Fibroblast of mammary gland (primary cell): ENCODE results near the gene LIN7B.

ENCODE experiments used
- DNase-seq: peaks from one replicate; pipeline ENCODE4 v3.0.0-alpha.2; 2010; ENCODE audit warnings: low read depth
- H3K4me3 ChIP-seq: 2 replicates; pipeline ENCODE4 v1.5.1; 2011; ENCODE audit warnings: low read depth, mild to moderate bottlenecking, low read length, moderate library complexity; ENCODE audit not compliant: control insufficient read depth
- CTCF ChIP-seq: conservative IDR thresholded peaks from 2 replicates; pipeline ENCODE4 v1.5.1; 2011; ENCODE audit warnings: low read depth, low read length, inconsistent platforms; ENCODE audit not compliant: control insufficient read depth, insufficient read depth

Gene LIN7B

DNA sequence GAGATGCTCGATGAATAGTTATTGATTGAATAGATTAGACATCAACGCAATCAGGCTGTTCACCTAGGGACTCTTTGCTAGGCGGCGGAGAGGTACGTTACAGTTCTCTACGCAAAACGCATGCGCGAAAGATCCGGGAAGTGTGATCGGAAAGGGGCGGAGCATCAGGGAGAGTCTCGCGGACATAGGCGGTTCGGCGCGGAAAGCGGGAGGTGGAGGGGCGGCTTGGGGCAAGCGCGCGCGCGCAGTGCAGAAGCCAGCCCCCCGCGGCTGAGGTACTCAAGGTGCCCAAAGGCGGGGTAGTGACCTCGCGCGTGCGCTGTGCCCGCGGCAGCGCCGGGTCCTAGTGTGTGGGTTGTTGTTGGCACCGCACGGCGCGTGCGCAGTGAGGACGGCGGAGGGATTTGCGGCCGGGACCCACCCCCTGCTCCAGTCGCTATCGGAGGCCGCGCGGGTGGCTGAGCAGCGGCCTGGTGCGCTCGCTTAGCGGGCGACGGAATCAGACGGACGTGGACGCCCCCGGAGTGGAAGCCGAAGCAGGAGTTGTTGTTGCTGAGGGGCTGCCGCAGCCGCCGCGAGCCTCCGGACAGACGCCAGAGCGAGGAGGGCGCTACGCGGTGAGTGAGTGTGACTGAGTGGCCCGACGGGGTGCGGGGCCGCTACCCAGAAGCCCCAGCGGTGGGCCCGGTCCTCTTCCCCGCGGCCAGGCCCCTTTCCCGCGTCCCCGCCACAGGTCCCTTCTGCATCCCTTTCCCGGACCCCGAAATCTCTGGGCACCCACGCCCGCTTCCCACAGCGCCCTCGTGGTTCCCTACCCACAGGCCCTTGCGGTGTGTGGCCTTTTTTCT, 28.9 kb upstream of the LIN7B start, which contains the start of gene SNRNP70:
SNRNP70 (plus strand) TSS at position 432 of the 848 bp plus-strand sequence. CDS start 964 bp downstream, outside the sequence.
- H3K4me3 ChIP-seq: peak within 1 kb of the TSS; percentile 96
- peak; percentile 99 for DNase-seq
- TF ChIP-seq CTCF: no peak

DNA sequence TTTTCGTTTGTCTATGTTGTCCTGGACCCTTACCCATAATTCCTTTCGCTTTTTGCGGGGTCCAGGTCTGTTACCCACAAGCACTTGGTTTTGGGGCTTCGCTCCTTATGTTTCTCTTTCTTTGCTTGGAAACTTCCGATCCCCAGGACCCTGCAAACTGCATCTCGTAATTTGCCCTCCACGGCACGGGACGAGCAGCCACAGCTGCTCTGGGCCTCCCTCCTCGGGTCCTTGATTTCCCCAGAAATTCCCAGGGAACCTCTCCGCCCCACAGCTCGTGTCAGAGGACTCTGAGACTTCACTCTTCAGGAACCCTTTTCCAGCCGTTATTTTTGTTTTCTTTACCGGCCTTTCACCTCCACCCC, 28.3 kb upstream of the LIN7B start:
- no peak for DNase-seq
- H3K4me3 ChIP-seq: peak overlapping the region; percentile 96
- no peak for TF ChIP-seq CTCF

GRCh38 chr19:49086296-49086695, 27.9 kb upstream of the LIN7B start:
- H3K4me3 ChIP-seq: peak overlapping the region; percentile 96
- no peak for DNase-seq
- no peak for TF ChIP-seq CTCF

DNA sequence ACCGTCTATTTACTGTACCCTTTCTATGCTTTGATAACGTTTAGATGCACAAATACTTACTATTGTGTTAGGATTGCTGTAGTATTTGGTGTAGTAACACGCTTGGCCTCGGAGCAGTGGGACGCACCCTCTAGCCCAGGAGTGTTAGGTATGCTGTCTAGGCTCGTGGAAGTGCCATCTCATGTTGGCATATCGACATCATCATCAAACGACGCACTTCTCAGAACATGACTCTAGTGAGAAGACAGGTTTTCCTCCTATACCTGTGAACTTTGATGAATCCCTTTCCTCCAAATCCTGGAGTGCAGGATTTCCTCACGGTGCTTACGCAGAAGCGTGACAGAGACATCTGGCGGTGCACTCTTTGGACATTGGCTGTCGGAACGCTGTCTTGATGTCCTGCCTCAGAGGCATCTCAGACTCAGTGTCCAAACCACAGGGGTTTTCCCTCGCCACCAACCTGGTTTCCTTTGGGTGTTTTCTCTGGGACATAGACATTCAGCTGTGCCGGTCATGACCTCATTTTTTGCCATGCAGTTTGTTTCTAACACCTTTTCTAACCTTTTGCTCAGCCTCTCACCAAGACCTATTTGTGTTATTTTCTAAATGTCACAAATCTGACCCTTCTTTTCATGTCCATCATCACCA, 22.7 kb upstream of the LIN7B start:
- no peak overlapping the region for H3K4me3 ChIP-seq
- no peak for TF ChIP-seq CTCF
- DNase-seq: no peak

GRCh38 chr19:49092686-49093085, 21.5 kb upstream of the LIN7B start:
- no peak for TF ChIP-seq CTCF
- no peak overlapping the region for H3K4me3 ChIP-seq
- DNase-seq: no peak

- no peak for DNase-seq
- TF ChIP-seq CTCF: no peak
- H3K4me3 ChIP-seq: no peak overlapping the region
Measured at GRCh38 chr19:49094505-49095482, 19.4 kb upstream of the LIN7B start.
